Activated effector memory CD4-positive, alpha-beta T cell treated with Interleukin-2 at 50 U/mL for 16 hours (primary cell): ENCODE data around the gene ORMDL2.

Source experiments
- DNase-seq: peaks from one replicate; pipeline ENCODE4 v3.0.0-alpha.2; 2020

ORMDL2 gene, protein sequence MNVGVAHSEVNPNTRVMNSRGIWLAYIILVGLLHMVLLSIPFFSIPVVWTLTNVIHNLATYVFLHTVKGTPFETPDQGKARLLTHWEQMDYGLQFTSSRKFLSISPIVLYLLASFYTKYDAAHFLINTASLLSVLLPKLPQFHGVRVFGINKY

DNA sequence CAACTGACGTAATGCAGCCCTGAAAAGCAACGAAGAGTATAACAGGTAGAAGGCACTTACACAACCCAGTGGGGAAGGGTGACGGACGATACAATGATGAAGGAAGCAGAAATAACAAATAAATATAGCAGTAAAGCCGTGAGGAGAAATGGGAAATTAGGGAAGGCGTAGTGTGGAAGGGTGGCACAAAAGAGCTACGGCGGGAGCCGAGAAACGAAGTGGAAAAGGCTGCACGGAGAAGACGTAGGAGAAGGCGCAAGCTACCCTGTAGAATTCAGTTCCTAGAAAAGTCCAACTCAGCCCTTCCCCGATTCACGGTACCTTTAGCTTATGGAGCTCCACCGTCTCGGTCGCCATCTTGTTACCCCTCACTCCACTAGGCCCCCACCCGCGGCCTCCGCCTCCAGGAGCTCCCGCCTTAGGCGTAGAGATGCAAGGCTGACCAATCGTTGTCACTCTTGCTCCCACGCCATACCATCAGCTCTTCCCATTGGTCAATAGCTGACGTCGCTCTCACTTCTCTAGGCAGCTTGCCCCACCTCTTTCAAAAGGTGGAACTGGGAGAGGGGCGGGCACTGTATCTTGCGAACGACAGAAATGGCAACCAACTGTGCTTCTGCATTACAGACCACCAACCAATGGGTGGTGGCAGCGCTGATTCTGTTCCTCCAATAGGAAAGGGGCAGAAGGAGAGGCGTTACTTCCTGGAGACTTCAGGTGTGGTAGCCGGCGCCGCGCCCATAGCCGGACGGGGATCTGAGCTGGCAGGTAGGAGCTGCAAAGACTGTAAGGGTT lies at the start of gene ORMDL2, which contains the start of gene SARNP:
TSS of gene ORMDL2 (plus strand) at position 697 of the 795 bp plus-strand sequence. CDS start 959 bp downstream, outside the sequence.
TSS of gene SARNP (minus strand) at position 380 of the 795 bp plus-strand sequence. CDS start at position 357, 23 bp downstream.
- peak; percentile 94 for DNase-seq

DNA sequence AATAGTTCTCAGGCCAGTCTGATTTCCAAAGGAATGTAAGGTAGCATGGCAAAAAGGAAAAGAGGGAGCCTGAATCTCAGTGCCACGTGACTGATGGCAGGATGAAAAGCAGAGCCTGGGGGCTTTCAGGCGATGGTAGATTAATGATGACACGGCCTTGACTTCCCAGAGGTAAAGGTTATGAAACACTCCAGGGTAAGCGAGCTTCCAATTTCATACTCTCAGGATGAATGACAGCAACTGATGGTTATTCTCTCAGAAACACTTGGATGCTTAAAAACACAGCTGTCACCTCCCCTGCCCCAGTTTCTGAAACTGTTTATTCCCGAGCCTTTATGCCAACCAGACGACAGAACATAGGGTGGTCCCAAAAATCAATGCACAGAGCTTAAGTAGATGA lies 46.1 kb upstream of the ORMDL2 start:
- DNase-seq: no peak

DNA sequence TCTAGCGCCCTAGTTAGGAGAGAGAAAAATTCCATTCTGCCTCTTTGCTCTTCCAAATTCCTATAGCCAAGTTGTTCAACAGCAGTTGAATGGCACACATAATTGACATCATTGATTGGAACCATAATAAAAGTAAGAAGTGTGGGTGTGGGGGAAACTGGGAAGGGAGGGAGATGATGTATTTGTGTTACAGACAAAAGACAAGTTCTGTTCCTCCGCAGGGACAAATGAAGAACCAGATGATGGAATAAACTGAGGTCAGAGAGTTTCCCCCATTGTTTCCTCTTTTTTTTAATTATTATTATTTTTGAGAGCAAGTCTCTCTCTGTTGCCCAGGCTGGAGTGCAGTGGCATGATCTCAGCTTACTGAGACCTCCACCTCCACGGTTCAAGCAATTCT lies 40.0 kb upstream of the ORMDL2 start:
- DNase-seq: no peak

DNA sequence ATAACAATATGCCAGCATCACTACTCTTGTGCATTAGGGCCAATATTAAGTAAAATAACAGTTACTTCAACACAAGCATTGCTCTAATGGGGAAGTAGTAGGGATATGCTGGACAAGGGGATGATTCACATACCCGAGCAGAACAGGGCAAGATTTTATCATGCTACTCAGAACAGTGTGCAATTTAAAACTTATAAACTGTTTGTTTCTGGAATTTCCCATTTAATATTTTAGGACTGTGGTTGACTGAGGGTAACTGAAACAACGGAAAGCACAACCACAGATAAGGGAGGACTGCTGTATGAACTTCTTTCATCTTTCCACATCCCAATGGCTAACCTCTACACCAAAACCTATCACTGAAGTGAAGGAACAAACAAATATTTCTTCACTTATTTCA lies 37.2 kb upstream of the ORMDL2 start:
- no peak for DNase-seq

DNA sequence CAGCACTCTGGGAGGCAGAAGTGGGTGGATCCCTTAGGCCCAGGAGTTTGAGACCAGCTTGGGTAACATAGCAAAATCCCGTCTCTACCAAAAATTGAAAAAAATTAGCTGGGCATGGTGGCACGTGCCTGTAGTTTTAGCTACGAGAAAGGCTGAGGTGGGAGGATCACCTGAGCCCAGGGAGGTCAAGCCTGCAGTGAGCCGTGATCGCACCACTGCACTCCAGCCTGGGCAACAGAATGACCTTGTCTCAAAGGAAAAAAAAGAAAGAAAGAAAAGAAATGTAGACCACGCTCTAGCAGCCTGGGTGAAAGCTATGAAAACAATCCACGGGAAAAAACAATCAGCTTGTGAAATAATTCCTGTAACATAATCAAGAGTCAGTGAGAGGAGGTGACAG lies 29.3 kb upstream of the ORMDL2 start:
- DNase-seq: no peak

DNA sequence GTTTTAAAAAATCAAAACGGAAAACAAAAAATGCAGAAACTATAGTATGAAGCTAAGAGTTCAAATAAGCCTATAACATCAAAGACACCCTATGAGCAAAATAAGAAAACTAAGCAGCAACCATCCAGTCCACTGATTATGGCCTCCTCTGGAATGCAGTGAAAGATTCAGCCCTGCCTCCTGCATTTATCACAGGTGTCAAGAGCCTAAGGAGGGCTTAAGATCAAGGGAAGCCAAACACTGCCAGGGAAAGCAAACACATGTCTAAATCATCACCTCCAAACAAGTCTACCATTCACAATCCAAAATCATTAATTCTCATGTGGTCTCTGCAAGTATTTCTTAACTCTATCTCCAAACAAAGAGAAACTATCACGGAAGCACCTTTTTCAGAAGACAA lies 28.7 kb upstream of the ORMDL2 start:
- no peak for DNase-seq

DNA sequence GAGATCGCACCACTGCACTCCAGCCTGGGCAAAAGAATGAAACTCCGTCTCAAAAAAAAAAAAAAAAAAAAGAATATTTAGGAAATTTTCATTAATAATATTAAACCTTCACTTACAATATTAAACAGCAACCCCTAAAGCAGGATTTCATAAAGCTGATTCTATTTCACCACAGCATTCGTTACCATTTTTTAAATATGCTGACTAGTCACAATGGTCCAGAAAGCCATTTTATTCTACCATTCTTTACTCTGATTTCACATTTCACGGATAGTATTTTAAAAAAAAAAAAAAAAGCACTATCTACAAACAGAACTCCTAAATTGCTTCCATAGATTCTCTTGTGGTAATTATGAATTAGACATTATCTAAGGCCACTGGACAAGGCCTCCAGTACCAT lies 27.9 kb upstream of the ORMDL2 start:
- DNase-seq: no peak

DNA sequence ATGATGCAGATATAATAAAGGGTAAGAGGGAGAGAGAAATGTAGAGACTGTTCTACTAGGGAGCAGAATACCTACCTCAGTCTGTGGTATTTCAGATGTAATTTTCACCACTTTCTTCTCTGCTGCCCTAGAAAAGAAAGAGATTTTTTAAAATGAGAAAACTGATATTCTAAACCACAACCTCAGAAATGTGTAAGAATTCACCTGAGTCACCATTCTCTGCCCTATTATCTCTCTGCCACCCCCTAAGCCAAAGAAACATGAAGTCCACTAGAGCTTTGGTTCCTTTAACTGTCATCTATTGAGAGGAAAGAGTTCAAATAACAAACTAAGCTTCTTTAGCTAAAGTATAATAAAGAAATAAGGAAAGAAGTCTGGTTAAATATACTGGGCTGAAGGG lies 21.9 kb upstream of the ORMDL2 start:
- DNase-seq: no peak

DNA sequence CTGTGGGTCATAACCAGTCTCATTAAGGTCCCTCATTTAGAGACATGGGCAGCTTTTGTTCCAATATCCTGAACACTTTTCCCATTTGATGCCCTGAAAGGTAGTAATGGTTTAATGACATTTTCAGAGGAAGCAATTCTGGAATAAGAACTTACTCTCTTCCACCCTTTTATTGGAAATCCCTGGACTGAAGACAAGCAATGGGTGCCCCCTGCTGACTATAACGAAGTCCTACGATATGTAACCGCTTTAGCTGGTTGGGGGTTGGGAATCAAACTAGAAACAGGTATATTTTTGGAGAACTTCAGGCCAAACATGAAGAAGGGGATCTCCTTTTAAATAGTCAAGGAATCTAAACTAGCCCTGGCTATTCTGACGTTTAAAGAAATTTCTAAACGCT lies 20.8 kb upstream of the ORMDL2 start:
- no peak for DNase-seq

DNA sequence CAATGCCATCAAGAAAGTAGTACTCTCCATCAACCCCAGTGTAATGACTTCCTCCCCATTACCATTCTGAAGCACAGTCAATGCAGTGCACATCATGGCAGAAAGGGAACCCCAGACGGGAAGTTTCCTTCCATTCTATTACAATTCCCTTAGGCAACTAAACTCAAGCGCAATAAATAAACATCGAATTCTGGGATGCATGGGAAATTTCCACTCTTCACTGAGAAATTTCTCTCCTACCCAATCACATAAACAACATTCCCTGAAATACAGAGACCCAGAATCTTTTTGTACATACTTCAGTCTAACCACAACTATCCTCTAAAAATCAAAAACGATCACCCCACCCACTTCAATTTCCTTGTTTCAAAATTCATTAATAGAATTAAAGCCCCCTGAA lies 20.3 kb upstream of the ORMDL2 start:
- no peak for DNase-seq

DNA sequence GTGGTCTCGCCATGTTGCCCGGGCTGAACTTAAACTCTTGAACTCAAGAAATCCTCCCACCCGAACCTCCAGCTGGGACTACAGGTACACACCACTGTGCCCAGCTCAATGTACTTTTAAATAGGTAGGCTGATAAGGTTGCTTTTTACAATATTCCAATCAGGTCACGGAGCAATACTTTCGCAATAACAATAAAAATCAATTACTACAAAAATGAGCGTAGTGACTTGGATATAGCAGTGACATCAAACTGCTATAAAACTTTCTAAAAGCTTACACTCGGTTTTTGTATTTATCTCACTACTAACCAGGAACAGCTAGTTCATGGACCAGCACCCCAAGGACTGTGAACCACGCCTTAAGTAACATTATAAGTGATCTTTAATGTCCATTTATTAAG lies 10.9 kb upstream of the ORMDL2 start:
- DNase-seq: no peak

DNA sequence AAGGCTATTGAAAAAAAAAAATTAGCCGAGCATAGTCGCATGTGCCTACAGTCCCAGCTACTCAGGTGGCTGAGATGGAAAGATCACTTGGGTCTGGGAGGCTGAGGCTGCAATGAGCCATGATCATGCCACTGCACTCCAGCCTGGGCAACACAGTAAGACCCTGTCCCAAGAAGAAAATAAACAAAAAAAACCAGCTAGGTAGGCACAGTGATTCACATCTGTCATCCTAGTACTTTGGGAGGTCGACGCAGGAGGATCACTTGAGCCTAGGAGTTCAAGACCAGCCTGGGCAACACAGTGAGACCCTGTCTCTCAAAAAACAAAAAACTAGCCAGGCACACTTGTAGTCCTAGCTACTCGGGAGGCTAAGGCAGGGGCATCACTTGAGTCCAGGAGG lies 8.6 kb upstream of the ORMDL2 start:
- DNase-seq: no peak

DNA sequence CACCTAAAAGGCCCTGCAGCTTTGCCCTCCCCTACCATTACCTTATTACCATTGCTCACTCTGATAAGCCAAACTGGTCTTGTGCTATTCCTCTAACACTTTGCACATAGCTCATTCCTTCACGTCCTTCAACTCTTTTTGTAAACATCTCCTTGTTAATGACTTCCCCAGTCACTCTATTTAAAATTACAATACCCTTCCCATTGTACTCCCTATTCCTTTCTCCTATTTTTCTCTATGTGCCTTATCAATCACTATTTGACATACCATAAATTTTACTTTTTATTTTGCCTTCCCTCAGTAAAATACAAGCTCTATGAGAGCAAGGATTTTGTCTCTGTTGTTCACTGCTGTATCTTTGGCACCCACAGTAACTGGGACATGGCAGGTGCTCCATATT lies 5.8 kb upstream of the ORMDL2 start:
- no peak for DNase-seq

DNA sequence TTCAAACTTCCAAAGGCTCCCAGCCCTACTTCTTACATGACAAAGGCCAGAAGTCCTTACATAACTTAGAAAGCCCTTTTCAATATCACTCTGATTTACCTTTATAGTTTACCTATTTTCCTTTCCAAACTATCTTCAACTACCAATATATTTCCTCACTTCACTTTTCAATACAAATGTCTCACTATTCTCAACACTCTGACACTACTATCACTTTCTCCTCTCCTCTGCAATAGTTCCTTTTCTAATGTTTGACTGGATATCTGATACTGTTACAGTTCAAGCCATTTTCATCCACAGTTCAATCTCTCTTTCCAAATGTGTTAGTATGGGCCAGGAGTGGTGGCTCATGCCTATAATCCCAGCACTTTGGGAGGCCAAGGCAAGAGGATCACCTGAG lies 3.6 kb upstream of the ORMDL2 start:
- DNase-seq: no peak

DNA sequence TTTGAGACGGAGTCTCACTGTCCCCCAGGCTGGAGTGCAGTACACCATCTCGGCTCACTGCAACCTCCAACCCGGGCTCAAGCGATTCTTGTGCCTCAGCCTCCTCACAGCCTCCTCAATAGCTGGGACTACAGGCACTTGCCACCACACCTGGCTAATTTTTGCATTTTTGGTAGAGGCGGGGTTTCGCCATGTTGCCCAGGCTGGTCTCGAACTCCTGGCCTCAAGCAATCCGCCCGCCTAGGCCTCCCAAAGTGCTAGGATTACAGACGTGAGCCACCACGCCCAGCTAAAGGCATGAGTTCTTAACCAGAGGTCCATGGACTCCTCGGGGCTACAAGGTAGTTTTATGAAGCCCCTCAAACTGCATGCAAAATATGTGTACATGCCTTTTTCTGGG lies 2.4 kb upstream of the ORMDL2 start:
- DNase-seq: no peak

DNA sequence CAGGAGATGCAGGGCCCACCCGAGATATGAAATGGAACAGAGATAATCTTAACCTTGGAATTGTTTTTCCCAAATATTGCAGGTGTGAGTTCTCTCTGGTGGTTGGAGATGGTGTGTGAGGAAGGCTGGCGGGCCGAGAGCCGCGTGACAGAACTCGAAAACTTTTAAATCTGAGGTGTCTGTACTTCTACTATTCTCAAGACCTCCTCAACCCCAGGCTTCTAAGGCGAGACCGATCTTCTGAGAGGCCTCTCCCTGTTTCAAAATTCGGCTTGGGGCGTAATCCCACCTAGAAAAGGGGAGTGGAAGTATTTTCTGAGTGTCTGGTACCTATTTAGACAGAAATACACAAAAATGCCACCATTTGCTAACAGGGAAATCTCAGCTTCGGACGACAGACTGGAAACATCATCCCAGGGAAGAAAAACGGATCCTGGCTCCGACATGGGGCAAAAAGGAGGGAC lies 928 bp upstream of the ORMDL2 start:
- DNase-seq: no peak

DNA sequence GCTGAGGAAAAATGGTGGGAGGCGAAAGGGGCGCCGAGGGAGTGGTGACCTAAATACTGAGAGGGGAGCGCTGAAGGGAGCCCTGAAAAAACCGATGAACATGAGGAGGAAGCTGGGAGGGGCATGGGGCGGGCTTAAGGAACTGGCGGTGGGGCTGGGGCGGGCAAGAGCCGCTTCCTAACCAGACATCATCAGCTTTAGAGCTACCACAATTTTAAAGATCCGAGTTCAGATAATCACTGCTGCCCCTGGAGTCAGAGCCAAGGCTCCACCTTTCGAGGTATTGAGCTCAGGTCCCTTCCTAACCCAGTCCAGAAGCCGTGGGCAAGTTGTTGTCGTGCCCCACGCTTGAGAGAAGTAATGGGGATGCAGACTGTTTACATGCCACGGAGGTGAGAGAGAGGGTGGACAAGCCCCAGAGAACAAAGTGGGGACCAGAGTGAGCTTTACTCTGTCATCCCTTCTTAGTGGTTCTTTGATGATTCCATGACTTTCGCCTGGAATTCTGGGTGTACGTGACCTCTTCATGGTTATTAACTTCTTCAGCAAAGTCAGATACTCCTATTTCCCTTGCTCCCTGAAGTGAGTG lies 393 bp downstream of the ORMDL2 start:
- no peak for DNase-seq

DNA sequence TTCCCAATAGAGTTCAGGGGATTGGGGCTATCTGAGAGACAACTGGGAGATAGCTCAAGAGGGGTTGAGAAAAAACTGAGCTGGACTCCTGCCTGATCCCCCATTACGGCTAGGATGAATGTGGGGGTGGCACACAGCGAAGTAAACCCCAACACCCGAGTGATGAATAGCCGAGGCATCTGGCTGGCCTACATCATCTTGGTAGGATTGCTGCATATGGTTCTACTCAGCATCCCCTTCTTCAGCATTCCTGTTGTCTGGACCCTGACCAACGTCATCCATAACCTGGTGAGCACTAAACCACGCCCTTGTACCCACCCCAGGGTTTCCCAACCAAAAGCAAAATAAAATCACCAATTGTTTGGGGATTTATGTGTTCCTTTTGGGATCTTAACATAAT lies 1.0 kb downstream of the ORMDL2 start:
- DNase-seq: no peak

DNA sequence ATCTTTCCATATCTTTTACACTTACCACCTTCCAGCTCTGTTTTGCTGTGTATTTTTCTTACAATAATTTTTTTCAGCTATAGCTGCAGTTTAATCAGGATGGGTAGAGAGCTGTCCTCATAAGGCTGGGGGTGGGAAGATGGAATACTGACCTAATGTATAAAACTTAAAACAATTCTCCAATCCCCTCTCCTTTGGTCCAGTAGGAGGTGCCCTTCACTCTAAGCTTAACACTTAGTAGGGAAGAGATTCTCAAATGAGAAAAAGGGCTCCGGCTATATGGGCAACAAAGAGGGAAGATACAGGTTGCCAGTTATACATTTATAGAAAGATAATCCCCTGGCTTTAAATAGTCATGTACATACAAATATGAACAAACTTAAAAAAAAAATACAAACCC lies 2.8 kb downstream of the ORMDL2 start:
- DNase-seq: no peak

DNA sequence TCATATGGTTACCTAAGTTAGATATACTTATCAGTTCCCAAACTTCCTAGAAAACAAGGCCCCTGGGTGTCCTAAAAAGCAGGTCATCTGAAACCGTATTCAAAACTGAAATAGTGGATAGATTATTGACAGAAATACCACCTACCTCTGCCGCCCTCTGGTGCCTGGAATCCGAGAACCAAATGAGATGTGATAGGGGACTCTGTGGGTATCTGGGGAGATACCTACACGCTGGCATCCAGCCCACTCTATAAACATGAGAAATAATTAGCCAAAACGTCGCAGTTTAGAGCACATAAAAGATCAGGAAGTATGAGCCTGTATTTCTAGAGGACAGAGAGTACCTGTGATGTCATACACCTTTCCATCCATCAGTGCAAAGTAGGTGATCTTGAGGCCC lies 4.4 kb downstream of the ORMDL2 start:
- DNase-seq: no peak

DNA sequence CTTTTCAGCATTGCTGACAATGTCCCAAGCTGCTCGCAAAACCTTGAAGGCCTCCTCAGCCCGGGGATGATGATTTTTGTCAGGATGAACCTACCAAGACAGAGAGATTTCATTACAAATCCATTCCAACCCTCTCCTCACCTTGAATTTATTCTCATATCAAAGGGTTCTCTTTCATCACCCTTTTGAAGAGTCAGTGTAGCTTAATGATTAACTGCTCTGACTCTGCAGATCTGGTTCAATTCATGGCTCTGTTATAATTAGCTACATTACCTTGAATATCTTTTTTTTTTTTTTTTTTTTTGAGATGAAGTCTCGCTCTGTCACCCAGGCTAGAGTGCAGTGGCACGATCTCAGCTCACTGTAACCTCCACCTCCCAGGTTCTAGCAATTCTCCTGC lies 5.6 kb downstream of the ORMDL2 start:
- no peak for DNase-seq

DNA sequence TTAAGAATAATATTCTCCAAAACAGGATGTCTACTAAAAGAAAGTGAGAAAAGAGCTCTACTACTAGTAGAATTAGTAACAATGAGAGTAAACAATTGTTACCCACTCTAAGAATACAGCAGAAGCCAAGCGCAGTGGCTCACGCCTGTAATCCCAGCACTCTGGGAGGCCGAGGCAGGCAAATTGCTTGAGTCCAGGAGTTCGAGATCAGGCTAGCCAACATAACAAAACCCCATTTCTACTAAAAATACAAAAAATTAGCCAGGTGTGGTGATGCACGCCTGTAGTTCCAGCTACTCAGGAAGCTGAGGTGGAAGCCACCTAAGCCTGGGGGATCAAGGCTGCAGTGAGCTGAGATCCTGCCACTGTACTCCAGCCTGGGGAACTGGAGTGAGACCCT lies 6.9 kb downstream of the ORMDL2 start:
- no peak for DNase-seq

DNA sequence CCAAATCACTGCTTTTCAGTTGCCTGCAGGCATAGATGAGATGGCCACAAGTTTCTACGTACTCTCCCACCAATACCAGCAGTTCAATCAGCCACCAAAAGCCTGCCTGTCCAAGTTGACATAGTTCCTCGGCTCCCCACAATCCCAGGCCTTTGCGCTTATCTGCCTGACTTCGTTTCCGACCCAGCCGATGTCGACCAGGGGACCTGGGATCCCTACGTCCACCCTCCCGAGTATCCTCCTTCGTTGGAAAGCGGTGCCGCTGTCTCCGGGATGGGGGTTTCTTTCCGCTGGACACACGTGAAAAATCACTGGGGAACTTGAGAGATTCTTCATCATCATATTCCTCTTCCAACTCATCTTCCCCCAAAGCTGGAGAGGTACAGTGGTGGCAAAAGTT lies 10.0 kb downstream of the ORMDL2 start:
- DNase-seq: no peak

DNA sequence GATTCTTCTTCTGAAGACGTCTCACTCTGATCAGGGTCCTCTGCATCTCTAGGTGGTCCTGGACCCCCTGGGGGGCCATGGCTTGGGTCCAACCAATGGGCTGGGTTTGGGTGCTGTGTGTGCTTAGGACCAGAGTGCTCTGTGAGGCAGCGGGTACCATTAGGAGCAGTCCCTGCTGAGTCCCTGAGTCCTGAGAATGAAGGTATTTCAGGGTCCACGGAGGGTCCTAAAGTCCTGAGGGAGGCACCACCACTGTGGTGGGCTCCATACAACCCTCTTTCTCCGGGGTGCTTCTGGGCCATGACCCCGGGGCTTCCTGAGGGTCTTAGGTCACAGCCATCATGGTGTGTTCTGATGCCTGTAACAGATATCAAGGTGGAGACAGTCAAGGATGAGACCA lies 10.5 kb downstream of the ORMDL2 start:
- no peak for DNase-seq
